A549 treated with CpdA at 1 μM for 4 hours (cell line): ENCODE data around the gene FOXE3. TPM values are rescaled to one million over a fixed set of nuclear protein-coding genes. Genes with fewer than 3 reads are reported as not detected.

Source experiments
- total RNA-seq: library from RNA; stranded (reverse); fragments of 200-300 nt; extraction: Qiagen RNA extraction; gene quantifications from 5 replicates; pipeline ENCODE4 v1.2.3, GENCODE V29; 2022; ENCODE audit warnings: low read depth

The FOXE3 gene
- 0.06 TPM in 1 of 5 replicates, not detected in the others for total RNA-seq

DNA sequence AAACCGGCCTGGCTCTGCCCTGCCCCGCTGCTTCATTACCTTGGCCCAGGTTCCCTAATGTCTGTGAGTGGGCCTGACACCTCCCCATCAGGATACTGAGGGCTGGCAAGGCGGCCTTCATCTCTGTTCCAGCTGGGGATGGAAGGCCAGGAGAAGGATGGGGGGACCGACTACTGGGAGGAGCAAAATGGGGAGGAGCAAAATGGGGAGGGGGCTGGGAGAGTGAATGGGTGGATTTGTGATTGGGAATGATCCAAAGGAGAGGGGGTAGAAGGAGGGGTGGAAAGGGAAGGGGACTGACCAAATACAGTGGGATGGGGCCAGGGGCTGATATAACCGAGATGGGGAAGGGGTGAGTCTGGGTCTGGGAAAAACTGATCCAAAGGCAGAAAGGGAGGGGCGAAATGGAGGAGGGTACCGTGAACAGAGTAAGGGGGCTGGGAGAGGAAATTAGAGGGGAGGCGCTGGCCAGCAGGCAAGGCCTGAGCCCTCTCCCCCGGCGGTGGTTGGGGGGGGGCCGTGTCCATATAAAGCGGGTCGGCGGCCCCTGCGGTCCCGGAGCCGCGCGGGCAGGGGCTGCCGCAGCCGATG is at the start of gene FOXE3:
TSS of gene FOXE3 (plus strand) at position 558 of the 591 bp plus-strand sequence. CDS start at position 589, 31 bp downstream.

DNA sequence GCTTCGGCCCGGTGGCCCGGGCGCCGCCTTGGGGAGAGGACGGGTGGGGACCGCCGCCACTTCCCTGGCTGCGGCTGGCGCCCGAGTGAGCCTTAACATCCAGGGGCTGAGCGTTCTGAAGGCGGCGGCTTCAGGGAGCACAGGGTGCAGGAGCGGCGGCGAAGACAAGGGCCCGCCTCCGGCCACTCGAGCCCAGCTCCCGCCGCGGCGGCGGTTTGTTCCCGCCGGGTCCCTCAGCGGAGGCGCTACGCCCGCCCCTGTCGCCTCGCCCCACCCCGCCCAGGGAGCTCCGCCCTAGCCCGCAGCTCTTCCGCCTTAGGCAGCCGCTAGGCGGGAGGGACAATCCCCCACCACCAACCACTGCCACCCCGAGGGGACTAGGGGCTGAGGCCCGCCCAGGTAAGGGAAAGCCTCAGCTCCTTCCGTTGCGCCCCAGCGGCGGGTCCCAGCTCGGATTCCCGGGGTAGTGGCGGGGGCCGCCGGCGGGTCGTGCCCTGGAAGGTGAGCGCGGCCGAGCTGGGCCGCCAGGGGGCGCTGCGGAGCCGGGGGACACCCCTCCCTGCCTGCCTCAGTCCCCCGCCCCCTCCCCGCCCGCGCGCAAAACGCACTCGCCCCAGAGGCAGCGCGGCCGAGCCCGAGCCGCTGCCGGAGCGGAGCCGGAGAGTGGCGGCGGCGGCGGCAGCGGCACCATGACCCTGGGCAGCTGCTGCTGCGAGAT is 21.5 kb downstream of the FOXE3 start, which contains the start of gene FOXD2:
TSS of gene FOXD2 (plus strand) at position 598 of the 718 bp plus-strand sequence. CDS start at position 690, 92 bp downstream.

Other genes starting within 250 kb of the FOXE3 start
- gene PDZK1IP1, start 226.2 kb upstream of the FOXE3 start, total RNA-seq, result 5.5 to 8.8 TPM (median 7.7 TPM) in 5 replicates
- gene TAL1, start 184.1 kb upstream of the FOXE3 start, total RNA-seq, result not detected in 5 replicates
- gene STIL, start 102.1 kb upstream of the FOXE3 start, total RNA-seq, result 9.7 to 12.0 TPM (median 9.8 TPM) in 5 replicates
- gene CMPK1, start 82.5 kb upstream of the FOXE3 start, total RNA-seq, result 58.3 to 75.1 TPM (median 64.5 TPM) in 5 replicates
- gene FOXD2, start 21.8 kb downstream of the FOXE3 start, total RNA-seq, result 0.31 to 0.56 TPM (median 0.50 TPM) in 5 replicates